ENCODE measurements around the gene ENTPD8. TPM values are rescaled to one million over a fixed set of nuclear protein-coding genes. Genes with fewer than 3 reads are reported as not detected.

ENTPD8 gene
- total and polyA plus RNA-seq, 2 of the 13 experiments (the other 11 are each of a cell fraction or from before 2014, with no cell fraction given): 0.26 to 0.44 TPM

DNA sequence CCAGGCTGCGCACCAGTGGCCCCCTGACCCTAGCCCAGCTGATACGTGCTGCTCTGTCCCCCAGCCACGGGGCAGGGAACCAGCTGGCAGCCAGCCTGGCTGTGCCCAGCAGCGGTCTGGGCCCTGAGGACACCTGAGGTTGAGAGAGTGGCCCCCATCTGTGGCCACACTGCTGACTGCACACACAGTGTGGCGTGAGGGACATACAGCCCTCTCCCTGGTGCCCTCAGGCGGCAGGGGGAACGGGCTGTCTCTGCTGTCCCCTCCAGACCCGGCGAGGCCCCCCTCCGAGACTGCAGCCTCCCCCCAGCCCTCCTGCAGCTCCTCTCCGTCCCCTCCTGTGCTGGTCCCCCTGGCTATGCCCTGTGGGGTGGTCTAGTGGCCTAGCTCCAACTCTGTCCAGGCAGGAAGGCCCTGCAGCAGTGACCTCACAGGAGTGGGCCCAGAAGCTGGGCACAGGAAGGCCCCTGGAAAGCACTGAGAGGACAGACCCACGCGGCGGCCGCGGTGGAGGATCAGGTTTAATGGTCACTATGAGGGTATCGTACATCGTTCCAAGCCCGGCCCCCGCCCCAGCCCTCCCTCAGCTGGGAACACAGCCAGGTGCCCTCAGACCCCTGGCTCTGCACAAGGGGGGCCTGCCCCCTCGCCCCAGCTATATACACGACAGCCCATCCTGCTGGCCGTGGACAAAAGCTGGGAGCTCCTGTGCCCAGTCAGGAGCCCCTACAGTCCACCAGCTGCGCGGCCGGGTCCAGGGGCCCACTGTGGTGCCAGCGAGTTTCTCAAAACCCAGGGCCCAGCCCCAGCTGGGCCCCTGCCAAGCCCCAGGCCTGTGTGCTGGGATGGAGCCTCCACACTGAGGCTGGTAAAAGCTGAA lies 6.8 kb upstream of the ENTPD8 start:
- no peaks in the 10 kb centered on the region for H3K79me2 ChIP-seq (ENCODE audit: insufficient read depth, low read length)
- in situ Hi-C loops (cut with HindIII; ENCODE audit: extremely low pct_ligation_motif_present, low pct_unique_long_range_greater_than_20kb) (no loop called here), intact Hi-C loops (cut with micrococcal nuclease; ENCODE audit: unreplicated experiment) (loop anchor here (5.0 kb wide), 1 partner anchor 161 kb away; no protein-coding TSS in a partner anchor)
- no peak for DNase-seq (ENCODE audit: low spot score)
- H3K9ac ChIP-seq (ENCODE audit: insufficient read depth, low read depth, low read length): no peak overlapping the region
- H3K4me1 ChIP-seq (ENCODE audit: insufficient read depth, low read length): peaks cover 32% of the 10 kb centered on the region
- no peak overlapping the region for H3K27ac ChIP-seq (ENCODE audit: extremely low read length, insufficient read depth, low read length)
- H3K36me3 ChIP-seq (replicated peaks in 1 of 2; ENCODE audit: control insufficient read depth in 1 of 2, insufficient read depth in 2 of 2, low read length in 2 of 2): peaks cover 5 to 22% of the 10 kb centered on the region in 2 experiments
- no peak overlapping the region for H3K4me2 ChIP-seq (ENCODE audit: low read depth, low read length)
- FAIRE-seq: no peak
- ATAC-seq: peak; percentile 4; the same call in 1 of the 3 replicates
- CTCF ChIA-PET (ENCODE audit: low intra/inter-chr PET ratio, low total read pairs): no interaction called here
- H3K9me3 ChIP-seq (ENCODE audit: low read length): no peaks in the 10 kb centered on the region
- POLR2A ChIA-PET: interaction anchor here (1.0 to 3.3 kb wide), 2 partner anchors 25 to 146 kb away, joined by 3 to 12 read pairs; partner anchors contain the start of genes EXD3, NOXA1 and NRARP
- peaks cover 7% of the 10 kb centered on the region; the same call in 1 of the 2 replicates for H4K20me1 ChIP-seq (ENCODE audit: insufficient read depth, low read length)
- no peaks in the 10 kb centered on the region for H3K27me3 ChIP-seq (ENCODE audit: control insufficient read depth in 1 of 2, insufficient read depth in 2 of 2, low read length in 2 of 2)
- no peak overlapping the region for H3K4me3 ChIP-seq (replicated peaks in 1 of 3; ENCODE audit: insufficient read depth in 1 of 3, low read depth in 2 of 3, low read length in 3 of 3)
- 100% methylated on average over 1 of the region's 27 CpGs for WGBS (ENCODE audit: low lambda C conversion rate)
- no TSS peak for BruUV-seq (replicated peaks)
- no peak overlapping the region for H2AFZ ChIP-seq (ENCODE audit: low read length)
- TF ChIP-seq NBN (conservative IDR thresholded peaks at IDR 0.05) (no peak), ZKSCAN8 (CRISPR knock-in tag; IDR thresholded peaks at IDR 0.05; ENCODE audit: borderline replicate concordance) (no peak), ZNF619 (CRISPR knock-in tag; IDR thresholded peaks at IDR 0.05) (no peak), ZNF17 (CRISPR knock-in tag; IDR thresholded peaks at IDR 0.05) (no peak), ZNF343 (CRISPR knock-in tag; IDR thresholded peaks at IDR 0.05) (no peak), ZNF468 (CRISPR knock-in tag; IDR thresholded peaks at IDR 0.05) (no peak), NAIF1 (CRISPR knock-in tag; IDR thresholded peaks at IDR 0.05; ENCODE audit: borderline replicate concordance) (no peak), HNRNPL (IDR thresholded peaks at IDR 0.05; ENCODE audit: low read depth, low read length) (0 out of 2 replicates have a peak, but pooled peaks have one; percentile 6), ZNF160 (CRISPR knock-in tag; IDR thresholded peaks at IDR 0.05) (no peak), HOMEZ (CRISPR knock-in tag; IDR thresholded peaks at IDR 0.05; ENCODE audit: low read depth) (no peak), HOXA7 (CRISPR knock-in tag; IDR thresholded peaks at IDR 0.05) (no peak), NR3C1 (CRISPR knock-in tag; IDR thresholded peaks at IDR 0.05) (no peak), ELF3 (CRISPR knock-in tag; IDR thresholded peaks at IDR 0.05) (no peak), RARA (CRISPR knock-in tag; IDR thresholded peaks at IDR 0.05) (no peak)
- TF ChIP-seq, protein P1, sequence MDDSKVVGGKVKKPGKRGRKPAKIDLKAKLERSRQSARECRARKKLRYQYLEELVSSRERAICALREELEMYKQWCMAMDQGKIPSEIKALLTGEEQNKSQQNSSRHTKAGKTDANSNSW (CRISPR knock-in tag; IDR thresholded peaks at IDR 0.05; ENCODE audit: borderline replicate concordance): no peak
- TF ChIP-seq, protein P2, sequence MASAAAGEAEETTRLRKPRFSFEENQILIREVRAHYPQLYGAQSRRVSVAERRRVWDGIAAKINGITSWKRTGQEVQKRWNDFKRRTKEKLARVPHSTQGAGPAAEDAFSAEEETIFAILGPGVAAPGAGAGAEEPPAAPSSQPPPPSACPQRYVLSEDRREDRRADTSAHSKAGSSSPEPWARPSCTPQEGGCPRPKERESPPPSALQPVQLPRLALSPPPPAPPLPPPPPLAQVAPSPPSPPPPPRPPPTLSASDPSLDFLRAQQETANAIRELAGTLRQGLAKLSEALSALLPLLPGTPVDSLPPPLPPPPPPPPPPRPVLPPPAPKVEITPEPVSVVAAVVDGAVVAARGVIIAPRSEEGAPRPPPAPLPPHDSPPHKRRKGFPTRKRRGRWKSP (CRISPR knock-in tag; IDR thresholded peaks at IDR 0.05): no peak
- TF ChIP-seq, protein P3, sequence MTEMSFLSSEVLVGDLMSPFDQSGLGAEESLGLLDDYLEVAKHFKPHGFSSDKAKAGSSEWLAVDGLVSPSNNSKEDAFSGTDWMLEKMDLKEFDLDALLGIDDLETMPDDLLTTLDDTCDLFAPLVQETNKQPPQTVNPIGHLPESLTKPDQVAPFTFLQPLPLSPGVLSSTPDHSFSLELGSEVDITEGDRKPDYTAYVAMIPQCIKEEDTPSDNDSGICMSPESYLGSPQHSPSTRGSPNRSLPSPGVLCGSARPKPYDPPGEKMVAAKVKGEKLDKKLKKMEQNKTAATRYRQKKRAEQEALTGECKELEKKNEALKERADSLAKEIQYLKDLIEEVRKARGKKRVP (CRISPR knock-in tag; IDR thresholded peaks at IDR 0.05): no peak
